ENCODE data around the gene CACNB2.

Gene CACNB2

DNA sequence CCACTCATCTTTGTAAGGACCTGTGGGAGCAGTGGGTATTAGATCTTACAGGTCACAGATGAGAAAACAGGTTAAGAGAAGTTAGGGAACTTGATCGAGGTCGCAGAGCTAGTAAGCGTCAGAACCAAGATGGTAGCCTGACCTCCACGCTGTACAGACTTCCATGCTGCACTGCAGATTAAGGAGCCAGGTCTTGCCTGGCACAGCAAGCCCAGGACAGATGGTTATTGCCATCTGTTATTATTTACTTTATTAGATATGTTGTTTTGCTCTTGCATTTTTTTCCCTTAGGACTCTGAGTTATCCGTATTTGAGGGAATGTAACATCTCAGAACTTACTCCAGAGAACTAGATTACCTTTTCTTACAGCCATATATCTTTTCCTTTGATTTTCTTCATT lies 363.9 kb downstream of the CACNB2 start:
- TF ChIP-seq, protein P1, sequence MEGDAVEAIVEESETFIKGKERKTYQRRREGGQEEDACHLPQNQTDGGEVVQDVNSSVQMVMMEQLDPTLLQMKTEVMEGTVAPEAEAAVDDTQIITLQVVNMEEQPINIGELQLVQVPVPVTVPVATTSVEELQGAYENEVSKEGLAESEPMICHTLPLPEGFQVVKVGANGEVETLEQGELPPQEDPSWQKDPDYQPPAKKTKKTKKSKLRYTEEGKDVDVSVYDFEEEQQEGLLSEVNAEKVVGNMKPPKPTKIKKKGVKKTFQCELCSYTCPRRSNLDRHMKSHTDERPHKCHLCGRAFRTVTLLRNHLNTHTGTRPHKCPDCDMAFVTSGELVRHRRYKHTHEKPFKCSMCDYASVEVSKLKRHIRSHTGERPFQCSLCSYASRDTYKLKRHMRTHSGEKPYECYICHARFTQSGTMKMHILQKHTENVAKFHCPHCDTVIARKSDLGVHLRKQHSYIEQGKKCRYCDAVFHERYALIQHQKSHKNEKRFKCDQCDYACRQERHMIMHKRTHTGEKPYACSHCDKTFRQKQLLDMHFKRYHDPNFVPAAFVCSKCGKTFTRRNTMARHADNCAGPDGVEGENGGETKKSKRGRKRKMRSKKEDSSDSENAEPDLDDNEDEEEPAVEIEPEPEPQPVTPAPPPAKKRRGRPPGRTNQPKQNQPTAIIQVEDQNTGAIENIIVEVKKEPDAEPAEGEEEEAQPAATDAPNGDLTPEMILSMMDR (IDR thresholded peaks at IDR 0.05), result no peak
- H3K36me3 ChIP-seq, result no peaks in the 10 kb centered on the region
- H3K27me3 ChIP-seq, result no peaks in the 10 kb centered on the region
- H3K4me1 ChIP-seq (ENCODE audit: control insufficient read depth in 1 of 2, insufficient read depth in 1 of 2, low read depth in 1 of 2, low read length in 1 of 2), result no peaks in the 10 kb centered on the region
- no peak overlapping the region for H3K27ac ChIP-seq
- H3K4me3 ChIP-seq (ENCODE audit: low read depth in 1 of 2, low read length in 1 of 2), result no peak overlapping the region
- H3K9me3 ChIP-seq, result no peaks in the 10 kb centered on the region

DNA sequence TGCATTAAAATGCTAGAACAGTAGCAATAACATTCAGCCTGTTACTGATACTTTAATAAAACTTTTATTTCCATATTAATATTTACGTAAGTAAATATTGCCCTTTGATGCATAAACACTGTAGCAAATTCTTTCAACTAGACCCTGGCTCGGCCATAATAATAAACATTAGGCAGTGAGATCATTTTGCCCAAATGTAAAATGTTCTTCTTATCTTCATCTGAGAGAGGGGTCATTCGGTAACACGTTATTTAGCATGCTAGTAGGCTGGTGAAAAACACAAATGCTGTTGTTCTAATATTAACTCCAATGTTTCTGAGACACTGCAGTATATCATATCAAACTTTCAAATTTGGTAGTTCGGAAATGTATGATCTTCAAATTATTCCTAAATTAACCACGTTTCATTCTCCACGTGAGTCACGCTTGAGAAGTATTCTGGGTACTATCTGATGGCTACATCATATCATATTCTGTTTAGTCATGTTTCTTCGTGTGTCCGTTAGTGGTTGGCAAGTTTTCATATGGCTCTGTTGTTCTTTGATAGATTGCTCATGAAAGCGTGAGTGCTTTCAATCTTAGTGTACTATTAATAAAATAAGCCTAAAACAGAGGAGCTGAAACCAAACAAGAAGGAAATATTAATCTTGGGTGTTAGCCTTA lies 365.4 kb downstream of the CACNB2 start:
- Histone ChIP-seq H3K9me3 (no peaks in the 10 kb centered on the region), H3K4me3 (ENCODE audit: low read depth in 1 of 2, low read length in 1 of 2) (no peak overlapping the region), H3K27ac (no peak overlapping the region), H3K4me1 (ENCODE audit: control insufficient read depth in 1 of 2, insufficient read depth in 1 of 2, low read depth in 1 of 2, low read length in 1 of 2) (no peaks in the 10 kb centered on the region), H3K36me3 (no peaks in the 10 kb centered on the region), H3K27me3 (no peaks in the 10 kb centered on the region)
- TF ChIP-seq, protein P1 (IDR thresholded peaks at IDR 0.05), result no peak

DNA sequence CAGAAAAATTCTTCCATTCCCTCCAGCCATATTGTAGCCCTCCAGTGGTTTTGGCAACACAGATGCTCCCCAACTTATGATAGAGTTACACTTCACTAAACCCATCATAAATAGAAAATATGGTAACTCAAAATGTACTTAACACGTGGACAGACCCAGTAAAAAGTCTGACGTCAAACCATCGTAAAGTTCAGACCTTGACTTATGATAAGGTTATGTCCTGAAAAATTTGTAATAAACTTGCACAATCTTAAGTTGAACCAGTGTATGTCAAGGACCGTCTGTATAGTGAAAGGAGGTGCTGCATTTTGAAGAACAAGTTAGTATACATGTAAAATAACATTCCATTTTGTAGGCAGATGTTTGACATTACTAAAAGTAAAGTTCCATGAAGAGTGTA lies 368.4 kb downstream of the CACNB2 start:
- no peaks in the 10 kb centered on the region for H3K36me3 ChIP-seq
- no peak overlapping the region for H3K4me3 ChIP-seq (ENCODE audit: low read depth in 1 of 2, low read length in 1 of 2)
- no peaks in the 10 kb centered on the region for H3K27me3 ChIP-seq
- no peak overlapping the region for H3K27ac ChIP-seq
- no peaks in the 10 kb centered on the region for H3K9me3 ChIP-seq
- no peaks in the 10 kb centered on the region for H3K4me1 ChIP-seq (ENCODE audit: control insufficient read depth in 1 of 2, insufficient read depth in 1 of 2, low read depth in 1 of 2, low read length in 1 of 2)
- TF ChIP-seq, protein P1 (IDR thresholded peaks at IDR 0.05), result no peak

DNA sequence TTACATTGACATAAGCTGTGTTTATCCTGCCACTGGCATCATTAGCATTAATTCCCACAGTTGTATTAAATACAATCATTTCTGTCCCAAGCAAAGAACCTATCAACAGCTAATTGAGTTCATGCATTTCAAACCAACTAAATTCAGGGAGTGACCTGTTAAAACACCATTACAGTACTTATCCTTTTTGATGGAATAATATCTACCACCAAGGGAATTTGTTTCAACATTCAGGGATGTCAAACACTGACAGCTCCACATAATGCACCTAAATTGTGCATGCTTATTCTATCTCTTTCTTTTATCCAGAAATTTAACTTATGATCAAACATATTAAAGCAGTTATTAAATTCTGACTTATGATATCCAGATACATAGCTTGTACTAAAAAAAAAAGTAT lies 374.3 kb downstream of the CACNB2 start:
- TF ChIP-seq, protein P1 (IDR thresholded peaks at IDR 0.05), result no peak
- Histone ChIP-seq H3K36me3 (no peaks in the 10 kb centered on the region), H3K9me3 (no peaks in the 10 kb centered on the region), H3K4me3 (ENCODE audit: low read depth in 1 of 2, low read length in 1 of 2) (no peak overlapping the region), H3K27ac (no peak overlapping the region), H3K4me1 (ENCODE audit: control insufficient read depth in 1 of 2, insufficient read depth in 1 of 2, low read depth in 1 of 2, low read length in 1 of 2) (no peaks in the 10 kb centered on the region), H3K27me3 (no peaks in the 10 kb centered on the region)

DNA sequence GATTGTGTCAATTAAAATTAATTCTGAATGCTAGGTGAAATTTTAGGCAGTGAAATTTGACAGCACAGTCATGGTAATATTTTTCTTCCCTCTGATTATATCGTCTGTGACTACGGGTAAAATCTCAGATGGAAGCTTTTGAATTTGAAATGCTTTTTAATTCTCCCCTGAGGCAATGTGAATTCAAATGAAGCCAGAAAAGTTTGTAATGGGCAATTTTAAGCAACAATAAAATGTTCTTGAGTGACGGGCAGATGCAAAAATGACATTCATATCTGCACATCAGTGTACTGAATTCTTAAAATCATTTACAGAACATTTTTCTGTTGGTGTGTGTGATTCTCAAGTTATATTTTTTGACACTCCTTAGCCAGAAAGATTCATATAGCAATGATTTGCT lies 376.6 kb downstream of the CACNB2 start:
- no peaks in the 10 kb centered on the region for H3K9me3 ChIP-seq
- TF ChIP-seq, protein P1 (IDR thresholded peaks at IDR 0.05), result no peak
- H3K36me3 ChIP-seq, result no peaks in the 10 kb centered on the region

More for the DNA sequence above, 376.6 kb downstream of the CACNB2 start:
- no peak overlapping the region for H3K4me3 ChIP-seq (ENCODE audit: low read depth in 1 of 2, low read length in 1 of 2)
- H3K27me3 ChIP-seq, result no peaks in the 10 kb centered on the region
- no peaks in the 10 kb centered on the region for H3K4me1 ChIP-seq (ENCODE audit: control insufficient read depth in 1 of 2, insufficient read depth in 1 of 2, low read depth in 1 of 2, low read length in 1 of 2)
- no peak overlapping the region for H3K27ac ChIP-seq
